ENCODE measurements around the gene KLRC3.

Gene KLRC3

GRCh38 chr12:10405294-10405693 lies 15.1 kb downstream of the KLRC3 start:
- Histone ChIP-seq H4K20me1 (ENCODE audit: insufficient read depth, low read length, poor library complexity, severe bottlenecking) (no peaks in the 10 kb centered on the region), H3K4me1 (ENCODE audit: insufficient read depth, low read length, poor library complexity, severe bottlenecking) (peaks cover 3% of the 10 kb centered on the region), H3K36me3 (ENCODE audit: insufficient read depth, low read length) (no peaks in the 10 kb centered on the region), H3K9me3 (ENCODE audit: insufficient read depth, low read depth, low read length) (no peaks in the 10 kb centered on the region), H3K4me2 (ENCODE audit: low read depth, low read length, poor library complexity, severe bottlenecking) (no peak overlapping the region), H3K9ac (ENCODE audit: low read depth, low read length, poor library complexity, severe bottlenecking) (no peak overlapping the region), H2AFZ (ENCODE audit: low read length) (no peak overlapping the region), H3K4me3 (ENCODE audit: low read length, poor library complexity, severe bottlenecking) (no peak overlapping the region), H3F3A (ENCODE audit: low read depth) (no peaks in the 10 kb centered on the region), H3K79me2 (ENCODE audit: insufficient read depth, low read length) (no peaks in the 10 kb centered on the region), H3K27me3 (ENCODE audit: insufficient read depth, low read length, poor library complexity, severe bottlenecking) (no peaks in the 10 kb centered on the region), H3K9me2 (replicated peaks; ENCODE audit: low read depth, low read length) (no peaks in the 10 kb centered on the region)
- TF ChIP-seq CTCF (conservative IDR thresholded peaks at IDR 0.05; ENCODE audit: low read length) (no peak), EZH2phosphoT487 (IDR thresholded peaks at IDR 0.05; ENCODE audit: borderline replicate concordance) (no peak)

- Histone ChIP-seq H3K9me2 (replicated peaks; ENCODE audit: low read depth, low read length) (no peaks in the 10 kb centered on the region), H3K4me1 (ENCODE audit: insufficient read depth, low read length, poor library complexity, severe bottlenecking) (peaks cover 6% of the 10 kb centered on the region), H3K4me2 (ENCODE audit: low read depth, low read length, poor library complexity, severe bottlenecking) (no peak overlapping the region), H3K27me3 (ENCODE audit: insufficient read depth, low read length, poor library complexity, severe bottlenecking) (no peaks in the 10 kb centered on the region), H3K9ac (ENCODE audit: low read depth, low read length, poor library complexity, severe bottlenecking) (no peak overlapping the region), H4K20me1 (ENCODE audit: insufficient read depth, low read length, poor library complexity, severe bottlenecking) (no peaks in the 10 kb centered on the region), H3F3A (ENCODE audit: low read depth) (no peaks in the 10 kb centered on the region), H2AFZ (ENCODE audit: low read length) (no peak overlapping the region), H3K4me3 (ENCODE audit: low read length, poor library complexity, severe bottlenecking) (no peak overlapping the region), H3K36me3 (ENCODE audit: insufficient read depth, low read length) (no peaks in the 10 kb centered on the region), H3K9me3 (ENCODE audit: insufficient read depth, low read depth, low read length) (no peaks in the 10 kb centered on the region), H3K79me2 (ENCODE audit: insufficient read depth, low read length) (no peaks in the 10 kb centered on the region)
- no peak for TF ChIP-seq CTCF (conservative IDR thresholded peaks at IDR 0.05; ENCODE audit: low read length)
- TF ChIP-seq EZH2phosphoT487 (IDR thresholded peaks at IDR 0.05; ENCODE audit: borderline replicate concordance) = no peak
Observed at GRCh38 chr12:10404798-10405197, 15.6 kb downstream of the KLRC3 start.

- TF ChIP-seq EZH2phosphoT487 (IDR thresholded peaks at IDR 0.05; ENCODE audit: borderline replicate concordance) (no peak), CTCF (conservative IDR thresholded peaks at IDR 0.05; ENCODE audit: low read length) (no peak)
- Histone ChIP-seq H3K9ac (ENCODE audit: low read depth, low read length, poor library complexity, severe bottlenecking) (no peak overlapping the region), H3F3A (ENCODE audit: low read depth) (no peaks in the 10 kb centered on the region), H3K4me3 (ENCODE audit: low read length, poor library complexity, severe bottlenecking) (no peak overlapping the region), H3K4me1 (ENCODE audit: insufficient read depth, low read length, poor library complexity, severe bottlenecking) (peaks cover 20% of the 10 kb centered on the region), H3K4me2 (ENCODE audit: low read depth, low read length, poor library complexity, severe bottlenecking) (peak overlapping the region; percentile 10), H4K20me1 (ENCODE audit: insufficient read depth, low read length, poor library complexity, severe bottlenecking) (no peaks in the 10 kb centered on the region), H3K9me3 (ENCODE audit: insufficient read depth, low read depth, low read length) (no peaks in the 10 kb centered on the region), H3K27me3 (ENCODE audit: insufficient read depth, low read length, poor library complexity, severe bottlenecking) (no peaks in the 10 kb centered on the region), H2AFZ (ENCODE audit: low read length) (no peak overlapping the region; the same call in 1 of the 2 replicates), H3K79me2 (ENCODE audit: insufficient read depth, low read length) (no peaks in the 10 kb centered on the region), H3K9me2 (replicated peaks; ENCODE audit: low read depth, low read length) (no peaks in the 10 kb centered on the region), H3K36me3 (ENCODE audit: insufficient read depth, low read length) (no peaks in the 10 kb centered on the region)
Observed at GRCh38 chr12:10400829-10401228, 19.6 kb downstream of the KLRC3 start.

Data from Loucy (cell line).